ENCODE measurements around the gene NR5A1.

Gene NR5A1
- total RNA-seq, result 0 reads per million in 2 experiments

GRCh38 chr9:124506931-124507879, at the start of gene NR5A1:
Gene NR5A1 (minus strand): TSS chr9:124507399. CDS start chr9:124503395, 4,004 bp downstream.
- no peak for DNase-seq (ENCODE audit: low read depth)

GRCh38 chr9:124555043-124555442, 47.8 kb upstream of the NR5A1 start:
- DNase-seq (ENCODE audit: low read depth), result no peak

GRCh38 chr9:124553738-124554137, 46.5 kb upstream of the NR5A1 start:
- DNase-seq (ENCODE audit: low read depth), result no peak

GRCh38 chr9:124552273-124552605, 45.0 kb upstream of the NR5A1 start:
- no peak for DNase-seq (ENCODE audit: low read depth)

- DNase-seq (ENCODE audit: low read depth), result no peak
Measured at GRCh38 chr9:124551472-124552272, 44.5 kb upstream of the NR5A1 start.

GRCh38 chr9:124550072-124550471, 42.9 kb upstream of the NR5A1 start:
- no peak for DNase-seq (ENCODE audit: low read depth)

GRCh38 chr9:124549016-124549415, 41.8 kb upstream of the NR5A1 start:
- DNase-seq (ENCODE audit: low read depth), result no peak

GRCh38 chr9:124544535-124544934, 37.3 kb upstream of the NR5A1 start:
- no peak for DNase-seq (ENCODE audit: low read depth)

GRCh38 chr9:124541824-124542223, 34.6 kb upstream of the NR5A1 start:
- no peak for DNase-seq (ENCODE audit: low read depth)

- DNase-seq (ENCODE audit: low read depth), result no peak
Measured at GRCh38 chr9:124537926-124538325, 30.7 kb upstream of the NR5A1 start.

GRCh38 chr9:124535846-124536245, 28.6 kb upstream of the NR5A1 start:
- no peak for DNase-seq (ENCODE audit: low read depth)

- no peak for DNase-seq (ENCODE audit: low read depth)
Measured at GRCh38 chr9:124532897-124533296, 25.7 kb upstream of the NR5A1 start.

- DNase-seq (ENCODE audit: low read depth), result no peak
Measured at GRCh38 chr9:124531115-124531514, 23.9 kb upstream of the NR5A1 start.

GRCh38 chr9:124530246-124530645, 23.0 kb upstream of the NR5A1 start:
- DNase-seq (ENCODE audit: low read depth), result no peak

- no peak for DNase-seq (ENCODE audit: low read depth)
Measured at GRCh38 chr9:124527781-124528180, 20.6 kb upstream of the NR5A1 start.

GRCh38 chr9:124526174-124526573, 19.0 kb upstream of the NR5A1 start:
- no peak for DNase-seq (ENCODE audit: low read depth)

- DNase-seq (ENCODE audit: low read depth), result no peak
Measured at GRCh38 chr9:124522121-124523098, 15.2 kb upstream of the NR5A1 start.

- no peak for DNase-seq (ENCODE audit: low read depth)
Measured at GRCh38 chr9:124521142-124521541, 13.9 kb upstream of the NR5A1 start.

GRCh38 chr9:124520206-124520596, 13.0 kb upstream of the NR5A1 start:
- DNase-seq (ENCODE audit: low read depth), result no peak

GRCh38 chr9:124518116-124518515, 10.9 kb upstream of the NR5A1 start:
- no peak for DNase-seq (ENCODE audit: low read depth)

GRCh38 chr9:124517600-124517999, 10.4 kb upstream of the NR5A1 start:
- DNase-seq (ENCODE audit: low read depth), result no peak

- DNase-seq (ENCODE audit: low read depth), result no peak
Measured at GRCh38 chr9:124514874-124515273, 7.7 kb upstream of the NR5A1 start.
